DND-41 (cell line): ENCODE measurements around the gene DGKG.

Experiments
- EZH2 ChIP-seq: IDR thresholded peaks from 3 replicates; pipeline ENCODE4 v1.6.1; 2012; ENCODE audit warnings: borderline replicate concordance, low read depth, mild to moderate bottlenecking, moderate library complexity, low read length, inconsistent platforms; ENCODE audit not compliant: severe bottlenecking
- TF ChIP-seq, protein P1 (sequence below): IDR thresholded peaks from 2 replicates; pipeline ENCODE4 v1.5.1; 2012; ENCODE audit warnings: borderline replicate concordance, low read length, moderate library complexity, mild to moderate bottlenecking; ENCODE audit not compliant: poor library complexity, severe bottlenecking; ENCODE audit errors: extremely low read depth

- TF ChIP-seq, protein P1, sequence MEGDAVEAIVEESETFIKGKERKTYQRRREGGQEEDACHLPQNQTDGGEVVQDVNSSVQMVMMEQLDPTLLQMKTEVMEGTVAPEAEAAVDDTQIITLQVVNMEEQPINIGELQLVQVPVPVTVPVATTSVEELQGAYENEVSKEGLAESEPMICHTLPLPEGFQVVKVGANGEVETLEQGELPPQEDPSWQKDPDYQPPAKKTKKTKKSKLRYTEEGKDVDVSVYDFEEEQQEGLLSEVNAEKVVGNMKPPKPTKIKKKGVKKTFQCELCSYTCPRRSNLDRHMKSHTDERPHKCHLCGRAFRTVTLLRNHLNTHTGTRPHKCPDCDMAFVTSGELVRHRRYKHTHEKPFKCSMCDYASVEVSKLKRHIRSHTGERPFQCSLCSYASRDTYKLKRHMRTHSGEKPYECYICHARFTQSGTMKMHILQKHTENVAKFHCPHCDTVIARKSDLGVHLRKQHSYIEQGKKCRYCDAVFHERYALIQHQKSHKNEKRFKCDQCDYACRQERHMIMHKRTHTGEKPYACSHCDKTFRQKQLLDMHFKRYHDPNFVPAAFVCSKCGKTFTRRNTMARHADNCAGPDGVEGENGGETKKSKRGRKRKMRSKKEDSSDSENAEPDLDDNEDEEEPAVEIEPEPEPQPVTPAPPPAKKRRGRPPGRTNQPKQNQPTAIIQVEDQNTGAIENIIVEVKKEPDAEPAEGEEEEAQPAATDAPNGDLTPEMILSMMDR = no peak
- TF ChIP-seq EZH2 = no peak
These were observed 124.1 kb downstream of the DGKG start for GRCh38 chr3:186237915-186238314.
